ENCODE data around the gene NCKAP5. TPM values are rescaled to one million over a fixed set of nuclear protein-coding genes. Genes with fewer than 3 reads are reported as not detected.

Gene NCKAP5
- total RNA-seq, 1 donor from 2014 or later = 0.26 TPM

DNA sequence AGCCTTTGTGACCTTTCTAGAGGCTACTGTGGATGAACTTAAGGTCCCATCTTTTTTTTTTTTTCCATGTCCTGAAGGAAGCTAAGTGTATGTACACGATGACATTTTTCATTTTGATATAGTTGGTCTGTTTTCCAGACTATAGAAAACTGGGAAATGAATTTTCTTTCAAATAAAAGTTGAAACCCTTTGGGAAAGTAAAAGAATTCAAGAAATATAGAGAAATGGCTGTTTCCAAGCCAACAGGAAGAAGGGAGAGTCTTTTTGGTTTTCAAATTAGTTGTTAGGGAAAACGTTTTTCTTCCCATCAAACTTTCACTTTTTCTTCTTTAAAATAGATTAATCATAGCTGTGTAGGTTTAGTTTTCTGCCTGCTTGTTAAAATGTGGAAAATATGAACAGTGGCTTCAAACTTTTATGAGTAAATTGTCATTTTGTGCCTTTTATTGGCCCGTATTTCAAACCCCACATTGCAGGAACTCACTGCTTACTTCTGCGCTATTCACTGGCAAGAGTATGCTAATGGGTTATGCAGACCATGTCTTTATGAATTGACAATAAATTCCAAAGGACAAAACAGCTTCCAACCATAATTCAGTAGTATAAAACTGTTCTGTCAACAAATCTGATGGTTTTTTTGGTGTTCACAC is 870.6 kb downstream of the NCKAP5 start:
- TF ChIP-seq, protein P1, sequence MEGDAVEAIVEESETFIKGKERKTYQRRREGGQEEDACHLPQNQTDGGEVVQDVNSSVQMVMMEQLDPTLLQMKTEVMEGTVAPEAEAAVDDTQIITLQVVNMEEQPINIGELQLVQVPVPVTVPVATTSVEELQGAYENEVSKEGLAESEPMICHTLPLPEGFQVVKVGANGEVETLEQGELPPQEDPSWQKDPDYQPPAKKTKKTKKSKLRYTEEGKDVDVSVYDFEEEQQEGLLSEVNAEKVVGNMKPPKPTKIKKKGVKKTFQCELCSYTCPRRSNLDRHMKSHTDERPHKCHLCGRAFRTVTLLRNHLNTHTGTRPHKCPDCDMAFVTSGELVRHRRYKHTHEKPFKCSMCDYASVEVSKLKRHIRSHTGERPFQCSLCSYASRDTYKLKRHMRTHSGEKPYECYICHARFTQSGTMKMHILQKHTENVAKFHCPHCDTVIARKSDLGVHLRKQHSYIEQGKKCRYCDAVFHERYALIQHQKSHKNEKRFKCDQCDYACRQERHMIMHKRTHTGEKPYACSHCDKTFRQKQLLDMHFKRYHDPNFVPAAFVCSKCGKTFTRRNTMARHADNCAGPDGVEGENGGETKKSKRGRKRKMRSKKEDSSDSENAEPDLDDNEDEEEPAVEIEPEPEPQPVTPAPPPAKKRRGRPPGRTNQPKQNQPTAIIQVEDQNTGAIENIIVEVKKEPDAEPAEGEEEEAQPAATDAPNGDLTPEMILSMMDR (IDR thresholded peaks at IDR 0.05; ENCODE audit: insufficient read depth, low read length, severe bottlenecking) = no peak
- DNase-seq (ENCODE audit: low read depth) (no peak), FAIRE-seq (no peak)
- Histone ChIP-seq H3K4me3 (ENCODE audit: low read depth, low read length) (no peak overlapping the region), H3K27me3 (ENCODE audit: control insufficient read depth, insufficient read depth, low read length) (no peaks in the 10 kb centered on the region), H3K36me3 (ENCODE audit: control insufficient read depth, insufficient read depth, low read length) (no peaks in the 10 kb centered on the region)

- FAIRE-seq (no peak), DNase-seq (ENCODE audit: low read depth) (no peak)
- Histone ChIP-seq H3K4me3 (ENCODE audit: low read depth, low read length) (no peak overlapping the region), H3K27me3 (ENCODE audit: control insufficient read depth, insufficient read depth, low read length) (no peaks in the 10 kb centered on the region), H3K36me3 (ENCODE audit: control insufficient read depth, insufficient read depth, low read length) (no peaks in the 10 kb centered on the region)
- TF ChIP-seq, protein P1 (IDR thresholded peaks at IDR 0.05; ENCODE audit: insufficient read depth, low read length, severe bottlenecking) = no peak
Observed at GRCh38 chr2:132692816-132693215, 875.4 kb downstream of the NCKAP5 start.

GRCh38 chr2:132691556-132691955 is 876.7 kb downstream of the NCKAP5 start:
- DNase-seq (ENCODE audit: low read depth) (no peak), FAIRE-seq (no peak)
- Histone ChIP-seq H3K36me3 (ENCODE audit: control insufficient read depth, insufficient read depth, low read length) (no peaks in the 10 kb centered on the region), H3K4me3 (ENCODE audit: low read depth, low read length) (no peak overlapping the region), H3K27me3 (ENCODE audit: control insufficient read depth, insufficient read depth, low read length) (no peaks in the 10 kb centered on the region)
- TF ChIP-seq, protein P1 (IDR thresholded peaks at IDR 0.05; ENCODE audit: insufficient read depth, low read length, severe bottlenecking) = no peak

DNA sequence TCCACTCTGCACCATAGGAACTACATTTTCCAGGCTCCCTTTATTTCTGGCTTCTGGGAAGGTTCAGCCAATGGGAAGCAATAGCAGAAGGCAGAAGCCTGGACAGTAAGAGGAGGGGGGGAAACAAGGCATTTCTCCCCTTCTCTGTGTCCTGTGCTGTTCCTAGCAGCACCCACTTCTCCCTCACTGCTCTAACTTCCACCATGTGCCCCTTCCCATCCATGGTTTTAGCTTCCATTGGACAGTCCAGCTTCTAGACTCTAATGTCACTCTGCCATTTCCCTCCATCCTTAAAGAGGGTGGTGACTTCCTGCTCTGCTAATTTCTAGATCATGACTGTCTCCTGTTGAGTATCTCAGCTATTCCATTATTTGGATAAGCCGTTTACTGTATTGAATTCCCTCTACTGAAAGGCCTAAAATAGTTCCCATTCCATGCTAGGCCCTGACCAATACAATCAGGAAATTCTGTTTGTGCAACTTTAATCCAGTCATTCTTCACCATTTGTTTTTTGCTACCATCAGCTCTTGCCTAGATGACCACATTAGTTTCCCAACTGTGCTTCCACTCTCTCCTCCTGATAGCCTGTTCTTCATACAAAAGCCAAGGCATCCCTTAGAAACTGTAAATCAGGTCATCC is 877.5 kb downstream of the NCKAP5 start:
- FAIRE-seq = no peak
- Histone ChIP-seq H3K36me3 (ENCODE audit: control insufficient read depth, insufficient read depth, low read length) (no peaks in the 10 kb centered on the region), H3K4me3 (ENCODE audit: low read depth, low read length) (no peak overlapping the region), H3K27me3 (ENCODE audit: control insufficient read depth, insufficient read depth, low read length) (no peaks in the 10 kb centered on the region)
- no peak for DNase-seq (ENCODE audit: low read depth)
- TF ChIP-seq, protein P1 (IDR thresholded peaks at IDR 0.05; ENCODE audit: insufficient read depth, low read length, severe bottlenecking) = no peak

DNA sequence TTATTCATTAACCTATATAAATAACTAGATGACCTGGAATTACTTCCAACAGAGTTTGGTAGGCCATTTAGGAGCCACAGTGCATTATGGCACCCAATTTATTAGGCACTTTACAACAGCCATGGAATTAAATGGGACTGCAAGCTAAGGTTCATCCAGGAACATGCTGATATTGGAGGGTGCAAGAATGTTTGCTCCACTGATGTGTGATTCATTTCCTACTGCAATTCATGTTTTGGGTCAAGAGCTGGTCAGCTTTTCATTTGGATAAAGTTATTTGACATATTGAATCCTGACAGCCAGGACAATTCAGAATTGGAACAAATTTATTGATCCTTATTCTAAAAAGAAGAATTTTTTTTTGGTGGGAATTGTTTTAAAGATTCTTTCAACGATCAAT is 886.5 kb downstream of the NCKAP5 start:
- no peak for FAIRE-seq

More for the DNA sequence above, 886.5 kb downstream of the NCKAP5 start:
- no peak for DNase-seq (ENCODE audit: low read depth)
- Histone ChIP-seq H3K27me3 (ENCODE audit: control insufficient read depth, insufficient read depth, low read length) (no peaks in the 10 kb centered on the region), H3K36me3 (ENCODE audit: control insufficient read depth, insufficient read depth, low read length) (no peaks in the 10 kb centered on the region), H3K4me3 (ENCODE audit: low read depth, low read length) (no peak overlapping the region)
- TF ChIP-seq, protein P1 (IDR thresholded peaks at IDR 0.05; ENCODE audit: insufficient read depth, low read length, severe bottlenecking) = no peak

Data from bronchial epithelial cell (primary cell).